DOHH2 (cell line): ENCODE measurements around the gene ACSF3.

ENCODE experiments used
- EZH2phosphoT487 ChIP-seq: fragments of 200-600 bp; sonication (generic); IDR thresholded peaks from 2 replicates; pipeline ENCODE4 v1.6.1; 2017; ENCODE audit warnings: borderline replicate concordance, mild to moderate bottlenecking, antibody characterized with exemption, low read length, moderate library complexity, mixed read lengths
- TF ChIP-seq, protein P1 (sequence below): fragments of 200-600 bp; sonication (generic); IDR thresholded peaks from one replicate; pipeline ENCODE4 v1.5.1; 2014; ENCODE audit warnings: antibody characterized with exemption, mild to moderate bottlenecking, low read depth, low read length; ENCODE audit not compliant: poor library complexity, severe bottlenecking

DNA sequence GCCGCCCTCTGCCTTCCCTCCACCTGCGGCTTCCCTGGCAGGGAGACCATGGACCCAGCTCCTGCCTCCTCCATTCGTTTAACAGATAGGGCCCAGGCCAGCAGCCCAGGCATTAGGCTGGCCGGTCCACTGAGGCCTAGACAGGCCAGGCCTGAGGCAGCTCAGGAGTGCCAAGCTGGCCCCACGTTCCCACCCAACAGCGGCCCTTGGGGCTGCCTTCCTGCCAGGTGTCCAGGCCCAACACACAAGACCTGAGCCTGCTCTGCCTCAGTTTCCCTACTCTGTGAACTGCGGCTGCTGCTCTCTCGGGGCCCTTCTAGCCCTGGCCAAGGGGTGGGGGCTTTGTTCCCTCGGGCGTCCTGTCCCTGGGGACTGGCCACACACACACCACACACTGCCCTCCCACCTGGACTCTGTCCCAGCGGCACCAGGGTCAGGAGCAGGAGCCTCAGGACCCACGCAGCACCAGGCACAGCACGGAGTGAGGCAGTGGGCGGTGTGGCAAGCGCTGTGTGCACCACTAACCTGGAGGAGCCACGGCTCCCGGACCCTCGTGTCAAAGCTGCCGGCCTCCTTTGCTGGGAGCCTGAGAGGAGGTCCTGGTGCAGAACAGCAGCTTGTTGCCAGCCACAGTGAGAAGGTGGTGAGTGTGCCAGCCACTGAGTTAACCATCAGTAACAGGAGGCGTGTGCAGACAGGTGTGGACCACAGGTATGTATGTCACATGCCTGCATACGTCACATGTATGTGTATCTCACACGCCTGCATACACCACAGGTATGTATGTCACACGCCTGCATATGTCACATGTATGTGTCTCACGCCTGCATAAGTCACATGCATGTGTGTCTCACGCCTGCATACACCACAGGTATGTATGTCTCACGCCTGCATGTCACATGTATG lies 63.3 kb downstream of the ACSF3 start:
- TF ChIP-seq, protein P1, sequence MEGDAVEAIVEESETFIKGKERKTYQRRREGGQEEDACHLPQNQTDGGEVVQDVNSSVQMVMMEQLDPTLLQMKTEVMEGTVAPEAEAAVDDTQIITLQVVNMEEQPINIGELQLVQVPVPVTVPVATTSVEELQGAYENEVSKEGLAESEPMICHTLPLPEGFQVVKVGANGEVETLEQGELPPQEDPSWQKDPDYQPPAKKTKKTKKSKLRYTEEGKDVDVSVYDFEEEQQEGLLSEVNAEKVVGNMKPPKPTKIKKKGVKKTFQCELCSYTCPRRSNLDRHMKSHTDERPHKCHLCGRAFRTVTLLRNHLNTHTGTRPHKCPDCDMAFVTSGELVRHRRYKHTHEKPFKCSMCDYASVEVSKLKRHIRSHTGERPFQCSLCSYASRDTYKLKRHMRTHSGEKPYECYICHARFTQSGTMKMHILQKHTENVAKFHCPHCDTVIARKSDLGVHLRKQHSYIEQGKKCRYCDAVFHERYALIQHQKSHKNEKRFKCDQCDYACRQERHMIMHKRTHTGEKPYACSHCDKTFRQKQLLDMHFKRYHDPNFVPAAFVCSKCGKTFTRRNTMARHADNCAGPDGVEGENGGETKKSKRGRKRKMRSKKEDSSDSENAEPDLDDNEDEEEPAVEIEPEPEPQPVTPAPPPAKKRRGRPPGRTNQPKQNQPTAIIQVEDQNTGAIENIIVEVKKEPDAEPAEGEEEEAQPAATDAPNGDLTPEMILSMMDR, result no peak
- no peak for TF ChIP-seq EZH2phosphoT487
